Spleen (tissue), 11 donors: ENCODE measurements around the gene CACNA2D4. TPM values are rescaled to one million over a fixed set of nuclear protein-coding genes. Genes with fewer than 3 reads are reported as not detected.

Experiments
- DNase-seq: peaks from one replicate; pipeline ENCODE4 v3.0.0-alpha.2; 2020
- H3K27ac ChIP-seq, 8 donors: fragments of 200-600 bp; sonication (generic) in 7 of 8; 1 replicate in 4 of 8; 2 replicates in 4 of 8; pipeline versions ENCODE4 v1.5.0 to v1.8.0; 2016 to 2021; ENCODE audit warnings: inconsistent platforms in 4 of 8, mild to moderate bottlenecking in 4 of 8, moderate library complexity in 1 of 8
- H3K27me3 ChIP-seq, 7 donors: fragments of 200-600 bp; sonication (generic) in 6 of 7; replicated peaks in 1 of 7; 1 replicate in 4 of 7; 2 replicates in 3 of 7; pipeline versions ENCODE4 v1.5.0 to v1.8.0; 2016 to 2021; ENCODE audit warnings: inconsistent platforms in 3 of 7, mild to moderate bottlenecking in 1 of 7
- H3K36me3 ChIP-seq, 6 donors: fragments of 200-600 bp; sonication (generic) in 5 of 6; 1 replicate in 4 of 6; 2 replicates in 2 of 6; pipeline versions ENCODE4 v1.5.0 to v1.8.0; 2016 to 2021; ENCODE audit warnings: inconsistent platforms in 2 of 6
- H3K4me1 ChIP-seq, 6 donors: fragments of 200-600 bp; sonication (generic) in 5 of 6; 1 replicate in 3 of 6; 2 replicates in 3 of 6; pipeline versions ENCODE4 v1.5.0 to v1.8.0; 2016 to 2021; ENCODE audit warnings: inconsistent platforms in 3 of 6
- H3K4me3 ChIP-seq, 8 donors: fragments of 200-600 bp; sonication (generic) in 7 of 8; 1 replicate in 4 of 8; 2 replicates in 4 of 8; pipeline versions ENCODE4 v1.5.0 to v1.8.0; 2016 to 2021; ENCODE audit warnings: inconsistent platforms in 4 of 8, mild to moderate bottlenecking in 4 of 8, moderate library complexity in 2 of 8
- H3K9me3 ChIP-seq, 8 donors: fragments of 200-600 bp; sonication (generic) in 7 of 8; 1 replicate in 4 of 8; 2 replicates in 4 of 8; pipeline versions ENCODE4 v1.5.0 to v1.8.0; 2016 to 2021; ENCODE audit warnings: inconsistent platforms in 4 of 8
- POLR2A ChIP-seq, 3 donors: fragments of 450-650 bp; IDR thresholded peaks; one replicate each; pipeline ENCODE4 v1.5.1; 2017; ENCODE audit warnings: antibody characterized with exemption in 3 of 3, mild to moderate bottlenecking in 1 of 3
- POLR2AphosphoS5 ChIP-seq, 3 donors: sonication (generic); formaldehyde crosslinking; IDR thresholded peaks; one replicate each; pipeline ENCODE4 v1.5.1; 2017; ENCODE audit warnings: antibody characterized with exemption in 3 of 3
- WGBS, 5 donors: extraction: QIAGEN DNeasy Blood & Tissue Kit in 3 of 5; methylation state at CpG; one replicate each; pipeline versions ENCODE4 v1.1.5 to v1.1.7; 2013 to 2018; 5-methylcytosine and 5-hydroxymethylcytosine counted together
- intact Hi-C: fragments of 100-400 bp; cut with DNase I; formaldehyde crosslinking; loops from one replicate; pipeline ENCODE4 v1.15.0; 2023; ENCODE audit warnings: low total_unique reads
- polyA plus RNA-seq, 3 donors: library from polyadenylated mRNA; stranded (reverse); fragments of 200-250 nt; gene quantifications; one replicate each; pipeline ENCODE4 v1.2.1, GENCODE V29; 2013
- total RNA-seq, 7 donors: library from RNA; depleted of rRNA in 3 of 7; stranded (reverse); fragments of >200 nt in 3 of 7; fragmentation: NEBNext Ultra II Directional in 4 of 7; extraction: Animal tissue kit (Norgen Biotek cat#: 25700) in 4 of 7; gene quantifications; one replicate each; pipeline versions ENCODE4 v1.1.0 to v1.2.1, GENCODE V29; 2016 to 2021
- TF ChIP-seq, protein P1 (sequence below), 11 experiments: fragments of 200-600 bp in 7 of 11; fragments of 450-650 bp in 4 of 11; sonication (generic) in 4 of 11; IDR thresholded peaks in 8 of 11; conservative IDR thresholded peaks in 3 of 11; 1 replicate in 7 of 11; 2 replicates in 4 of 11; pipeline versions ENCODE4 v1.4.0 to v1.8.0; 2016 to 2021; ENCODE audit warnings: antibody characterized with exemption in 11 of 11, inconsistent platforms in 4 of 11, mild to moderate bottlenecking in 1 of 11
- donor health status: healthy with polysubstance abuse.
- donor health status: DM: no; HTN: no; CAD: no; lungs with moderate emphysema.
- donor health status: DM: no; HTN: no; CAD: no.
- donor health status: Bipolar disorder and iron deficiency.
- donor health status: healthy.
- donor health status: DM: no; HTN: no; CAD: no.
- donor health status: DM: yes; HTN: yes; CAD: no.

The CACNA2D4 gene
- total and polyA plus RNA-seq, 10 donors = 3.3 to 11.8 (median 7.0) TPM

DNA sequence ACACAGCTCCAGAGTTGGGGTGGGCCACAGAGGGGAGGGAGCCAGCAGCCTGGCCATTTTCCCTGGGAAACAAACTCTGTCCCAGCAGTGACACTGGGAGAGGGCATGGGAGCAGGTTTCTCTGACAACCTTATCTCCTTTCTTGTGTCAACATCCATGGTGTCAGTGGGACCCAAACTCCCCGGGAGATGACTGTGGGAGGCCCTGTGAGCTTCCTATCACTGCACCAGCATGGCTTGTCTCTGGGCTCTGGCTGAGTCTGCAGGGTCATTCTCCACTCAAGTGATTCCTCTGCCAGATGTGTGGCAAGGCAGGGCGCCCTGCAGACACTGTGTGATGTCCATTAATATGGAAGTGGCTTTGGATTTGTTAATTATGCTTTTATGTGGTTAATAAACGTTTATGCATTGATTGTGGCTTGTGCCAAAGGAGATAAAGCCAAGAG is 88.0 kb downstream of the CACNA2D4 start:
- peaks cover 0 to 91% (median 18%) of the 10 kb centered on the region in 7 donors for H3K27me3 ChIP-seq

DNA sequence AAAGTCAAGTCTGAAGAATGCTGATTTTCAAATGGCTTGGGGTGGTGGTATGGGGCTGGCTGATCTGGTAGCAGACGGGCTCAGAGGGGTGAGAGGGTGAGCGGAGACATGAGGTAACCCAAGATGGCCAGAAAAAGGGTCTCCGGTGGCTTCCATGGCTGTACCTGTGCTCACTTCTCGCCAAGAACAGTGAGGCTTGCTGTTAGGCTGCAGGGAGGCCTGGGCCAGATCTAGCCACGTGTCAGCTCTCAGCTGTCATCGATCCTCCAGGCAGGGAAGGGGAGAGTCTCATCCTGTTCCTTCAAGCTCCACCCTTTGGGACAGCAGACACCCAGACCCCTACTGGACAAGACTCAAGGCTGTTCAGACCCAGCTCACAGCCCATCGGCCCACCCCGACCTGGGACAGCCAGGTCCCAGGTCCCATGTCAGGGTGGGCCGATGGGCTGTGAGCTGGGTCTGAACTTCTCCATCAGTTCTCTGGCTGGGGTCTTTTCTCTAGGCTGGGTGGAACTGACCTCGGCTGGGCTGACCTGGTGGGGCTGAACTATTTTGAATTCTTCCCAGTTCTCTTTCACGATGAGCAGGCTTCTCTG is 89.0 kb downstream of the CACNA2D4 start:
- no peak for TF ChIP-seq POLR2AphosphoS5 (IDR thresholded peaks at IDR 0.05)
- no peak for TF ChIP-seq POLR2A (IDR thresholded peaks at IDR 0.05)
- 72 to 87% (median 80%) methylated on average over 7 to 11 of the region's 11 CpGs for WGBS, 5 donors
- Histone ChIP-seq H3K4me1 (peaks cover 0 to 3% (median 0%) of the 10 kb centered on the region in 6 donors), H3K4me3 (no peak overlapping the region), H3K27ac (no peak overlapping the region), H3K9me3 (no peaks in the 10 kb centered on the region), H3K36me3 (no peaks in the 10 kb centered on the region), H3K27me3 (peaks cover 0 to 82% (median 18%) of the 10 kb centered on the region in 7 donors)
- DNase-seq = peak; percentile 47
- intact Hi-C loops = no loop called here

More for the DNA sequence above, 88.0 kb downstream of the CACNA2D4 start:
- WGBS, 5 donors = 32 to 59% (median 49%) methylated on average over 2 to 3 of the region's 3 CpGs
- Histone ChIP-seq H3K9me3 (no peaks in the 10 kb centered on the region), H3K4me3 (no peak overlapping the region), H3K4me1 (peaks cover 0 to 3% (median 0%) of the 10 kb centered on the region in 6 donors), H3K27ac (no peak overlapping the region), H3K36me3 (no peaks in the 10 kb centered on the region)
- peak; percentile 18 for DNase-seq
- TF ChIP-seq, protein P1, sequence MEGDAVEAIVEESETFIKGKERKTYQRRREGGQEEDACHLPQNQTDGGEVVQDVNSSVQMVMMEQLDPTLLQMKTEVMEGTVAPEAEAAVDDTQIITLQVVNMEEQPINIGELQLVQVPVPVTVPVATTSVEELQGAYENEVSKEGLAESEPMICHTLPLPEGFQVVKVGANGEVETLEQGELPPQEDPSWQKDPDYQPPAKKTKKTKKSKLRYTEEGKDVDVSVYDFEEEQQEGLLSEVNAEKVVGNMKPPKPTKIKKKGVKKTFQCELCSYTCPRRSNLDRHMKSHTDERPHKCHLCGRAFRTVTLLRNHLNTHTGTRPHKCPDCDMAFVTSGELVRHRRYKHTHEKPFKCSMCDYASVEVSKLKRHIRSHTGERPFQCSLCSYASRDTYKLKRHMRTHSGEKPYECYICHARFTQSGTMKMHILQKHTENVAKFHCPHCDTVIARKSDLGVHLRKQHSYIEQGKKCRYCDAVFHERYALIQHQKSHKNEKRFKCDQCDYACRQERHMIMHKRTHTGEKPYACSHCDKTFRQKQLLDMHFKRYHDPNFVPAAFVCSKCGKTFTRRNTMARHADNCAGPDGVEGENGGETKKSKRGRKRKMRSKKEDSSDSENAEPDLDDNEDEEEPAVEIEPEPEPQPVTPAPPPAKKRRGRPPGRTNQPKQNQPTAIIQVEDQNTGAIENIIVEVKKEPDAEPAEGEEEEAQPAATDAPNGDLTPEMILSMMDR (IDR thresholded peaks at IDR 0.05 in 8 of 11, conservative IDR thresholded peaks at IDR 0.05 in 3 of 11) = no peak
- no peak for TF ChIP-seq POLR2A (IDR thresholded peaks at IDR 0.05)
- TF ChIP-seq POLR2AphosphoS5 (IDR thresholded peaks at IDR 0.05) = no peak
- intact Hi-C loops = no loop called here

DNA sequence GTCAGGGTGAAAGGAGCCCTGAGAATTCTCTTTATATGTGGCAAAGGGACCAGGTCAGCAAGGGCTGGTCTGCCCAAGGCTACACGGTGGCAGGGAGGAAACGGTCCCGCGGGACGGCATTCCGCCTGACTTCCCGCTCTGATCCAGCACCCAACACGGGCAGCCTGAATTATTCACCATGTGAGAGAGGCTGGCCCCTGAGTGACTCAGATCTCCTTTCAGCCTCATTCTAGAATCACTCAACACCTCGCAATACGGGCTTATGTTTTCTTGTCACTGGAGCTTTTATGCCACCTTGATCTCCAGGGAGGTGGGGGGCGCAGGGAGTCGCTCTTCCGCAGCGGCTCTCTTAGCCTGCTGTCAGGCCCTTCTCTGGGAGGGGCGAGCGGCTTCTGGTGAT is 89.6 kb downstream of the CACNA2D4 start:
- H3K27me3 ChIP-seq = peaks cover 0 to 82% (median 18%) of the 10 kb centered on the region in 7 donors
- 74 to 87% (median 85%) methylated on average over 16 of the region's 16 CpGs for WGBS, 5 donors
- no peaks in the 10 kb centered on the region for H3K36me3 ChIP-seq
- no peak overlapping the region for H3K27ac ChIP-seq
- TF ChIP-seq POLR2AphosphoS5 (IDR thresholded peaks at IDR 0.05) = no peak
- TF ChIP-seq POLR2A (IDR thresholded peaks at IDR 0.05) = no peak
- TF ChIP-seq, protein P1 (IDR thresholded peaks at IDR 0.05 in 8 of 11, conservative IDR thresholded peaks at IDR 0.05 in 3 of 11) = no peak
- H3K9me3 ChIP-seq = no peaks in the 10 kb centered on the region
- H3K4me1 ChIP-seq = peaks cover 0 to 3% (median 0%) of the 10 kb centered on the region in 6 donors
- no peak overlapping the region for H3K4me3 ChIP-seq
- intact Hi-C loops = no loop called here
- peak; percentile 52 for DNase-seq

DNA sequence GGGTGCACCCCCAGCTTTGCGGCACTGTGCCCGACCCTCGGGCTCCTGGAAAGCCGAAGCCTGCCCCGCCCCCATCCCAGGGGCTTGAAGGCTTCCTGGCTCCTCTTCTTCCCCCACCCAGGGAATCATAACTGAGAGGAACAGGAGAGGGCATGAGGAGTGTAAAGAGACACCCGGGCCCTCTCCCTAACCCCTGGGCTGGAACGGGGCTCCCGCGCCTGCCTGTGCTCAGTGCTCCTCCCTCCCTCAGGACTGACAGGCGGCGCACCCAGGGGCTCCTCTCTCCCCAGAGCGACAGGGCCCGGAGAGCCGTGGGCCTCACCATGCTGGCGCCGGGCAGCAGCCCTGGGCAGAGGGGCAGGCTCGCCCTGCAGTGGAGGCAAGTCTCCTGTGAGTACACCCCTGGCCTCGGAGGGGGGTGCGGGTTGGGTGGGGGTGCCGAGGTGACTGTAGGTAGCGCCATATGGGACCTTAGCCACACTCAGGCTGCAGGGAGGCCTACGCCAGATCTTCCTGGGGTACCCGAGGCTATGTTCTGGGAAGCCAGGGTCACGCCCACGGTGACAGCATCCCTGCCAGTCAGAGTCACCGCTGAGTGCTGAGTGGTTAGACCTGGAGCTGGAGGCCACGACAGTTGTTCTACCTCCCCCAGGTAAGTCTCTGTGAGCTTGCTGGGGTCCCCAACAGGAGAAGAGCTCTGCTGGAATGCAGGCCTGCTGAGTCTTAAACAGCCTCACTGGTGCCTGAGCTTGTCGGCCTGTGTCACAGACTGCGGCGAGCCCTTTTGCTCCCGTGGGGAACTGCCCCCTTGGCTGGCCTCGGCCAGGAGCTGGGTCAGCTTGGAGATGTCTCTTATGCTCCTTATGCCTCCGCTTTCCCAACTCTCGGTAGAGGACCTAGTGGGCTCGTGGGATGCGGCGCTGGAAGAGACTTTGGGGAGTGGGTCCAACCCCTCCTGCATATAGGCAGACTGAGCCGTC is 90.3 kb downstream of the CACNA2D4 start:
- H3K36me3 ChIP-seq = no peaks in the 10 kb centered on the region
- H3K9me3 ChIP-seq = no peaks in the 10 kb centered on the region
- H3K4me1 ChIP-seq = peaks cover 0 to 3% (median 0%) of the 10 kb centered on the region in 6 donors
- no peak overlapping the region for H3K27ac ChIP-seq
- H3K4me3 ChIP-seq = no peak overlapping the region
- peaks cover 0 to 82% (median 18%) of the 10 kb centered on the region in 7 donors for H3K27me3 ChIP-seq
- peak; percentile 71 for DNase-seq
- WGBS, 5 donors = 84 to 87% (median 87%) methylated on average over 23 to 38 of the region's 38 CpGs
- no peak for TF ChIP-seq POLR2AphosphoS5 (IDR thresholded peaks at IDR 0.05)
- intact Hi-C loops = no loop called here
